ENCODE measurements around the gene DPP7.
"Not testable (repeated sequence)": the region's sequence is repeated elsewhere in the genome, so short reads cannot be mapped to it uniquely, and the experiment has no call there.

DPP7 gene

GRCh38 chr9:137138722-137139467 lies 24.4 kb upstream of the DPP7 start, which contains the start of gene GRIN1:
TSS of gene GRIN1 (plus strand) at chr9:137139154. CDS start at chr9:137139487, 333 bp downstream.
- peaks cover 25% of the 10 kb centered on the region for H3K27me3 ChIP-seq
- TF ChIP-seq CTCF (IDR thresholded peaks at IDR 0.05; ENCODE audit: low read depth, low read length) = no peak
- H3K36me3 ChIP-seq = no peaks in the 10 kb centered on the region
- H3K4me3 ChIP-seq (ENCODE audit: low read depth, low read length) = peak within 1 kb of the TSS; percentile 43
- peak; percentile 29 for DNase-seq
- H3K9me3 ChIP-seq = no peaks in the 10 kb centered on the region
- no peaks in the 10 kb centered on the region for H3K4me1 ChIP-seq

- no peaks in the 10 kb centered on the region for H3K36me3 ChIP-seq
- H3K4me1 ChIP-seq = no peaks in the 10 kb centered on the region
- TF ChIP-seq CTCF (IDR thresholded peaks at IDR 0.05; ENCODE audit: low read depth, low read length) = peak; percentile 16; the same call in 1 of the 2 replicates
- H3K27me3 ChIP-seq = peaks cover 25% of the 10 kb centered on the region
- peak overlapping the region; percentile 43 for H3K4me3 ChIP-seq (ENCODE audit: low read depth, low read length)
- peak; percentile 65 for DNase-seq
- H3K9me3 ChIP-seq = no peaks in the 10 kb centered on the region
Measured at GRCh38 chr9:137138058-137138721, 23.7 kb upstream of the DPP7 start.

GRCh38 chr9:137136881-137137607 lies 22.5 kb upstream of the DPP7 start:
- Histone ChIP-seq H3K27me3 (peaks cover 25% of the 10 kb centered on the region), H3K9me3 (no peaks in the 10 kb centered on the region), H3K4me3 (ENCODE audit: low read depth, low read length) (no peak overlapping the region), H3K4me1 (no peaks in the 10 kb centered on the region), H3K36me3 (no peaks in the 10 kb centered on the region)
- no peak for TF ChIP-seq CTCF (IDR thresholded peaks at IDR 0.05; ENCODE audit: low read depth, low read length)
- DNase-seq = peak; percentile 22

GRCh38 chr9:137136261-137136880 lies 21.8 kb upstream of the DPP7 start:
- Histone ChIP-seq H3K36me3 (no peaks in the 10 kb centered on the region), H3K9me3 (no peaks in the 10 kb centered on the region), H3K4me3 (ENCODE audit: low read depth, low read length) (no peak overlapping the region), H3K4me1 (no peaks in the 10 kb centered on the region), H3K27me3 (peaks cover 25% of the 10 kb centered on the region)
- peak; percentile 19 for DNase-seq
- TF ChIP-seq CTCF (IDR thresholded peaks at IDR 0.05; ENCODE audit: low read depth, low read length) = no peak

GRCh38 chr9:137135154-137135553 lies 20.6 kb upstream of the DPP7 start:
- not testable (repeated sequence) for H3K9me3 ChIP-seq; DNase-seq; H3K36me3 ChIP-seq; H3K4me3 ChIP-seq (ENCODE audit: low read depth, low read length); H3K4me1 ChIP-seq
- peaks cover 21% of the 10 kb centered on the region for H3K27me3 ChIP-seq

GRCh38 chr9:137134191-137134590 lies 19.7 kb upstream of the DPP7 start:
- peaks cover 11% of the 10 kb centered on the region for H3K27me3 ChIP-seq
- no peak for TF ChIP-seq CTCF (IDR thresholded peaks at IDR 0.05; ENCODE audit: low read depth, low read length)

More at GRCh38 chr9:137134191-137134590, 19.7 kb upstream of the DPP7 start:
- Histone ChIP-seq H3K9me3 (no peaks in the 10 kb centered on the region), H3K4me3 (ENCODE audit: low read depth, low read length) (no peak overlapping the region), H3K36me3 (no peaks in the 10 kb centered on the region), H3K4me1 (no peaks in the 10 kb centered on the region)
- DNase-seq = no peak

Measured in BE2C (cell line).